A549 (cell line): ENCODE data around the gene SUGCT. TPM values are rescaled to one million over a fixed set of nuclear protein-coding genes. Genes with fewer than 3 reads are reported as not detected.

ENCODE experiments used
- ATAC-seq, 2 experiments: fragments of 200-7000 bp in 1 of 2; fragments of >200 bp in 1 of 2; cut with Nextera tagmentation in 1 of 2; cut with Tn5 transposase in 1 of 2; 3 replicates each; pipeline versions ENCODE4 v1.8.0 to v1.9.1; 2018 to 2020; ENCODE audit warnings: mild to moderate bottlenecking in 1 of 2, moderate library complexity in 1 of 2
- CTCF ChIA-PET: fragments of 300-600 bp; sonication (Branson Sonifier 250); formaldehyde crosslinking; extraction: SDS; loops from one replicate; lab custom pipeline; 2021; ENCODE audit warnings: antibody characterized with exemption, inconsistent platforms; lab: Yijun Ruan, JAX
- POLR2A ChIA-PET: fragments of 350-600 bp; formaldehyde crosslinking; extraction: SDS; loops from one replicate; lab custom pipeline; 2021; ENCODE audit warnings: antibody characterized with exemption, inconsistent platforms; lab: Yijun Ruan, JAX
- DNase-seq, 2 experiments: peaks; one replicate each; pipeline versions ENCODE4 v3.0.0 to v3.0.0-alpha.2; 2011 to 2016; ENCODE audit warnings: low read depth in 1 of 2, low spot score in 1 of 2
- FAIRE-seq: peaks from 2 replicates; lab custom pipeline; 2011; peaks lifted over from hg19 to GRCh38; lab: Jason Lieb, UNC
- H3K27ac ChIP-seq, 2 experiments: fragments of >200 bp; sonication (Bioruptor Twin); formaldehyde crosslinking; 3 replicates each; pipeline ENCODE4 v1.5.1; 2016 to 2017
- H3K4me1 ChIP-seq: fragments of >200 bp; sonication (Bioruptor Twin); formaldehyde crosslinking; 3 replicates; pipeline ENCODE4 v1.6.1; 2016
- H3K4me2 ChIP-seq: fragments of >200 bp; sonication (Bioruptor Twin); formaldehyde crosslinking; 3 replicates; pipeline ENCODE4 v1.6.1; 2016
- H3K4me3 ChIP-seq: fragments of >200 bp; sonication (Bioruptor Twin); formaldehyde crosslinking; 3 replicates; pipeline ENCODE4 v1.5.1; 2016
- H3K9me3 ChIP-seq: fragments of >200 bp; sonication (Bioruptor Twin); formaldehyde crosslinking; 3 replicates; pipeline ENCODE4 v1.6.1; 2016
- CHD4 ChIP-seq: fragments of 200-600 bp; sonication (generic); IDR thresholded peaks from 2 replicates; pipeline ENCODE4 v1.6.1; 2016; ENCODE audit warnings: antibody characterized with exemption, mild to moderate bottlenecking, borderline replicate concordance
- E2F6 ChIP-seq: IDR thresholded peaks from 2 replicates; pipeline ENCODE4 v1.6.1; 2012; ENCODE audit warnings: low read depth, borderline replicate concordance
- EHMT2 ChIP-seq: fragments of 200-600 bp; sonication (generic); IDR thresholded peaks from 2 replicates; pipeline ENCODE4 v1.6.1; 2016; ENCODE audit warnings: antibody characterized with exemption, low read depth, mild to moderate bottlenecking, moderate library complexity
- ELK1 ChIP-seq: fragments of 150-350 bp; IDR thresholded peaks from 2 replicates; pipeline ENCODE4 v1.6.1; 2014; ENCODE audit warnings: low read depth, mild to moderate bottlenecking, low read length
- EP300 ChIP-seq, 2 experiments: fragments of >200 bp; sonication (Bioruptor Twin); formaldehyde crosslinking; IDR thresholded peaks; 2 replicates in 1 of 2; 3 replicates in 1 of 2; pipeline ENCODE4 v1.6.1; 2016 to 2017
- HDAC2 ChIP-seq: fragments of 200-600 bp; sonication (generic); IDR thresholded peaks from 2 replicates; pipeline ENCODE4 v1.6.1; 2016
- HES2 ChIP-seq: fragments of >200 bp; sonication (Bioruptor Twin); formaldehyde crosslinking; IDR thresholded peaks from 2 replicates; pipeline ENCODE4 v1.6.1; 2016
- HEYL ChIP-seq: fragments of 250-450 bp; sonication (Bioruptor Pico); IDR thresholded peaks from 2 replicates; pipeline ENCODE4 v1.8.0; 2021; ENCODE audit warnings: mild to moderate bottlenecking, moderate library complexity
- HOXB5 ChIP-seq: fragments of 250-450 bp; sonication (Bioruptor Pico); IDR thresholded peaks from 2 replicates; pipeline ENCODE4 v1.5.0; 2020; ENCODE audit warnings: mild to moderate bottlenecking, moderate library complexity
- KDM1A ChIP-seq: fragments of 200-600 bp; sonication (generic); IDR thresholded peaks from 2 replicates; pipeline ENCODE4 v1.6.1; 2016; ENCODE audit warnings: low read depth, mild to moderate bottlenecking
- MYC ChIP-seq: IDR thresholded peaks from 2 replicates; pipeline ENCODE4 v1.6.1; 2012; ENCODE audit warnings: mild to moderate bottlenecking, inconsistent platforms, low read length, improper control_type of control experiment, borderline replicate concordance
- NPAS2 ChIP-seq: fragments of 250-450 bp; sonication (Bioruptor Pico); IDR thresholded peaks from 2 replicates; pipeline ENCODE4 v1.8.0; 2022; ENCODE audit warnings: mild to moderate bottlenecking, moderate library complexity, borderline replicate concordance
- POLR2A ChIP-seq: IDR thresholded peaks from 2 replicates; pipeline ENCODE4 v1.6.1; 2012; ENCODE audit warnings: mild to moderate bottlenecking, low read length
- POLR2AphosphoS2 ChIP-seq: conservative IDR thresholded peaks from 2 replicates; pipeline ENCODE4 v1.6.1; 2012; ENCODE audit warnings: low read length, improper control_type of control experiment, inconsistent platforms
- RAD21 ChIP-seq, 2 experiments: fragments of >200 bp in 1 of 2; sonication (Bioruptor Twin) in 1 of 2; formaldehyde crosslinking in 1 of 2; IDR thresholded peaks in 1 of 2; conservative IDR thresholded peaks in 1 of 2; 2 replicates in 1 of 2; 3 replicates in 1 of 2; pipeline ENCODE4 v1.6.1; 2012 to 2018; ENCODE audit warnings: inconsistent platforms in 1 of 2
- RARB ChIP-seq: fragments of 250-450 bp; sonication (Bioruptor Pico); IDR thresholded peaks from 2 replicates; pipeline ENCODE4 v1.8.0; 2021; ENCODE audit warnings: mild to moderate bottlenecking, moderate library complexity
- RCOR1 ChIP-seq: fragments of 150-350 bp; IDR thresholded peaks from 2 replicates; pipeline ENCODE4 v1.6.1; 2014; ENCODE audit warnings: antibody characterized with exemption, low read length, low read depth
- TP53 ChIP-seq: fragments of 250-450 bp; sonication (Bioruptor Pico); IDR thresholded peaks from 2 replicates; pipeline ENCODE4 v1.5.0; 2021; ENCODE audit warnings: mild to moderate bottlenecking, moderate library complexity
- ZFP36 ChIP-seq: fragments of 450-650 bp; IDR thresholded peaks from 2 replicates; pipeline ENCODE4 v1.6.1; 2014; ENCODE audit warnings: borderline replicate concordance; ENCODE audit not compliant: partially characterized antibody
- ZSCAN20 ChIP-seq: fragments of 250-450 bp; sonication (Bioruptor Pico); IDR thresholded peaks from 2 replicates; pipeline ENCODE4 v1.8.0; 2022; ENCODE audit warnings: mild to moderate bottlenecking, moderate library complexity
- WGBS: methylation state at CpG from one replicate; pipeline ENCODE4 v1.1.6; 2017; ENCODE audit errors: missing lambda C conversion rate; 5-methylcytosine and 5-hydroxymethylcytosine counted together
- polyA plus RNA-seq, 4 experiments: library from polyadenylated mRNA; depleted of rRNA in 3 of 4; stranded (reverse); fragments of >200 nt; fragmentation: RNase III in 1 of 4; extraction: RNeasy Plus Mini Kit Qiagen cat#74134 plus additional on column Dnase treatment in 1 of 4; gene quantifications; 2 replicates in 3 of 4; 3 replicates in 1 of 4; pipeline ENCODE4 v1.2.3, GENCODE V29; 2011 to 2017
- TF ChIP-seq, protein P1 (sequence below): fragments of >200 bp; sonication (Bioruptor Twin); formaldehyde crosslinking; IDR thresholded peaks from 3 replicates; pipeline ENCODE4 v1.5.1; 2016
- TF ChIP-seq, protein P2 (sequence below): fragments of 250-450 bp; sonication (Bioruptor Pico); IDR thresholded peaks from 2 replicates; pipeline ENCODE4 v1.5.0; 2020; ENCODE audit warnings: low read depth, mild to moderate bottlenecking, moderate library complexity

SUGCT gene
- polyA plus RNA-seq, 2 of the 4 experiments (the other 2 are of a cell fraction): 1.4 to 1.6 TPM

- TF ChIP-seq RAD21 (conservative IDR thresholded peaks at IDR 0.05 in 1 of 2, IDR thresholded peaks at IDR 0.05 in 1 of 2): no peak
- no peak for TF ChIP-seq ZSCAN20
- no peak for TF ChIP-seq EHMT2
Observed at GRCh38 chr7:40777730-40778312, 643.0 kb downstream of the SUGCT start (continued).

GRCh38 chr7:40780460-40780859 lies 645.7 kb downstream of the SUGCT start:
- FAIRE-seq: no peak
- H3K9me3 ChIP-seq: no peaks in the 10 kb centered on the region

GRCh38 chr7:40782836-40783235 lies 648.0 kb downstream of the SUGCT start:
- FAIRE-seq: no peak

More at GRCh38 chr7:40780460-40780859, 645.7 kb downstream of the SUGCT start:
- CTCF ChIA-PET: no interaction called here
- no peak overlapping the region for H3K4me3 ChIP-seq
- POLR2A ChIA-PET: no interaction called here
- ATAC-seq: no peak
- no peak for DNase-seq
- H3K4me1 ChIP-seq: no peaks in the 10 kb centered on the region
- no peak overlapping the region for H3K4me2 ChIP-seq
- no peak for TF ChIP-seq HEYL (CRISPR knock-in tag)
- no peak for TF ChIP-seq ELK1
- TF ChIP-seq ZFP36: no peak
- no peak overlapping the region for H3K27ac ChIP-seq
- WGBS: 0% methylated on average over 1 of the region's 1 CpG

DNA sequence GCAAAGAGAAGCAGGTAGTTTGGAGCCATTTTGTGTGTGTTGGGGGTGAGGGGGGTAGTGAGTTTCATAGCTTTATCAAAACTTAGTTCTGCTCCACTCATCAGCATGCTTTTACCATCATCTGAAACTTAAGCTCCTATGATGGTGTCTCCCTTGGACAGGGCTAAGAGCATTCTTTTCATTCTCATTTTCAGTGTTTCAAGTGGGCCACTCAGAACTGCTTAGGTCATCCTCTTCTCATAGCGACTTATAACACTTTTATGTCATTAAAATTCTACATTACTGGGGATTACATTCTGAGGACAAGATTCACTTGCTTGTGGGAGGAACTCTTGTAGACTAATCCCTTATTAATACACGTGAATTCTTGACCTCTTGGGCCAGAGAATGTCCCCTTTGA lies 649.4 kb downstream of the SUGCT start:
- Histone ChIP-seq H3K4me3 (no peak overlapping the region), H3K4me1 (no peaks in the 10 kb centered on the region), H3K4me2 (no peak overlapping the region), H3K9me3 (no peaks in the 10 kb centered on the region), H3K27ac (no peak overlapping the region)
- ChIA-PET POLR2A (no interaction called here), CTCF (no interaction called here)
- DNase-seq (no peak), FAIRE-seq (no peak), ATAC-seq (no peak)
- TF ChIP-seq, protein P1, sequence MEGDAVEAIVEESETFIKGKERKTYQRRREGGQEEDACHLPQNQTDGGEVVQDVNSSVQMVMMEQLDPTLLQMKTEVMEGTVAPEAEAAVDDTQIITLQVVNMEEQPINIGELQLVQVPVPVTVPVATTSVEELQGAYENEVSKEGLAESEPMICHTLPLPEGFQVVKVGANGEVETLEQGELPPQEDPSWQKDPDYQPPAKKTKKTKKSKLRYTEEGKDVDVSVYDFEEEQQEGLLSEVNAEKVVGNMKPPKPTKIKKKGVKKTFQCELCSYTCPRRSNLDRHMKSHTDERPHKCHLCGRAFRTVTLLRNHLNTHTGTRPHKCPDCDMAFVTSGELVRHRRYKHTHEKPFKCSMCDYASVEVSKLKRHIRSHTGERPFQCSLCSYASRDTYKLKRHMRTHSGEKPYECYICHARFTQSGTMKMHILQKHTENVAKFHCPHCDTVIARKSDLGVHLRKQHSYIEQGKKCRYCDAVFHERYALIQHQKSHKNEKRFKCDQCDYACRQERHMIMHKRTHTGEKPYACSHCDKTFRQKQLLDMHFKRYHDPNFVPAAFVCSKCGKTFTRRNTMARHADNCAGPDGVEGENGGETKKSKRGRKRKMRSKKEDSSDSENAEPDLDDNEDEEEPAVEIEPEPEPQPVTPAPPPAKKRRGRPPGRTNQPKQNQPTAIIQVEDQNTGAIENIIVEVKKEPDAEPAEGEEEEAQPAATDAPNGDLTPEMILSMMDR: no peak
- no peak for TF ChIP-seq HES2
- 2% methylated on average over 2 of the region's 2 CpGs for WGBS

More at GRCh38 chr7:40782836-40783235, 648.0 kb downstream of the SUGCT start:
- H3K4me1 ChIP-seq: no peaks in the 10 kb centered on the region
- TF ChIP-seq POLR2A: no peak
- no peak for TF ChIP-seq EP300 (IDR thresholded peaks at IDR 0.05)
- no peak for TF ChIP-seq POLR2AphosphoS2
- TF ChIP-seq, protein P2, sequence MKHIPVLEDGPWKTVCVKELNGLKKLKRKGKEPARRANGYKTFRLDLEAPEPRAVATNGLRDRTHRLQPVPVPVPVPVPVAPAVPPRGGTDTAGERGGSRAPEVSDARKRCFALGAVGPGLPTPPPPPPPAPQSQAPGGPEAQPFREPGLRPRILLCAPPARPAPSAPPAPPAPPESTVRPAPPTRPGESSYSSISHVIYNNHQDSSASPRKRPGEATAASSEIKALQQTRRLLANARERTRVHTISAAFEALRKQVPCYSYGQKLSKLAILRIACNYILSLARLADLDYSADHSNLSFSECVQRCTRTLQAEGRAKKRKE (CRISPR knock-in tag): no peak
- TF ChIP-seq E2F6: no peak
- TF ChIP-seq TP53: no peak
- TF ChIP-seq RARB (CRISPR knock-in tag): no peak
- no peak for TF ChIP-seq HEYL (CRISPR knock-in tag)
- TF ChIP-seq MYC: no peak
- TF ChIP-seq KDM1A: no peak
- TF ChIP-seq RCOR1: no peak
- TF ChIP-seq NPAS2 (CRISPR knock-in tag): no peak
- TF ChIP-seq ZFP36: no peak
- no peak for TF ChIP-seq HOXB5
- TF ChIP-seq CHD4: no peak
- no peak for TF ChIP-seq HDAC2
- DNase-seq: no peak
- no peak overlapping the region for H3K4me2 ChIP-seq
- no peak for ATAC-seq
- no peak overlapping the region for H3K27ac ChIP-seq
- CTCF ChIA-PET: no interaction called here
- WGBS: 21% methylated on average over 2 of the region's 2 CpGs
- POLR2A ChIA-PET: no interaction called here
- no peaks in the 10 kb centered on the region for H3K9me3 ChIP-seq
- no peak overlapping the region for H3K4me3 ChIP-seq
